ENCODE data around the gene PPTC7.
"Not testable (repeated sequence)": the region's sequence is repeated elsewhere in the genome, so short reads cannot be mapped to it uniquely, and the experiment has no call there.

The PPTC7 gene

DNA sequence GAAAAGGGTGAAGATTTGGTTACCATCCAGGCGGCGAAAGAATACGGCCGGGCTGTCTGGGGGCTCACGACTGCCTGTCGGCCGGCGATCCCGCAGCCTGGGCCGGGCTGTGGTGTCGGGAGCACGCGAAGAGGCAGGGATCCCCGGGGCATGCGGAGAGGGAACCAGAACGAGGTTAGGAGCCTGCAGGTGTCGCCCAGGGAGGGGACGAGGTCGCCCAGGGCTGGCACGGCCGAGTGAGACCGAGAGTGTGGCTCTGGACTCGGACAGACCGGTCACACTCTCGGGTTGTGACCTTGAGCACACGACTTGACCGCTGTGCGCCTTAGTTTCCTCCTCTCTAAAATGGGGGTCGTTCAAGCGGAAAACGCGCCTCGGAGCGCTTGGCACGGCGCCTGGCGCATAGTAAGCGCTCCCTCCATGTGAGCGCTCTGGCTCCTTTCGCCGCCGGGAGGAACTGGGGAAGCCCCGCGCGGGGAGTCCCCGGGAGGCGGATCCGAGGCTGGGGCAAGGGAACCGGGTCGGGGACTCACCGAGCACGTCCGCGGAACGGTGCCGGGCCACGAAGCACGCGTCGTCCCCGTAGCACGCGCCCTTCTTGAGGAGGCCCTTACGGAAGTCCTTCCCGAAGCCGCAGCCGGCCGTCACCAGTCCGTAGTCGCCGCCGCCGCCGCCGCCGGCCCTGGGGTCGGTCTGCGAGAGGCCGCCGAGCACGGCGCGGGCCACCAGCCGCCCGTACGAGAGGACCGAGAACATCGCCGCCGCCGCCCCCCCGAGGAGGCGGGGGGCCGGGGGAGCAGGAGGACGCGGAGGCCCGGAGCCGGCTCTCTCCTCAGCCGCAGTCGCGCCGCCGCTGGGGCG lies 612 bp downstream of the PPTC7 start:
- no peak for DNase-seq

DNA sequence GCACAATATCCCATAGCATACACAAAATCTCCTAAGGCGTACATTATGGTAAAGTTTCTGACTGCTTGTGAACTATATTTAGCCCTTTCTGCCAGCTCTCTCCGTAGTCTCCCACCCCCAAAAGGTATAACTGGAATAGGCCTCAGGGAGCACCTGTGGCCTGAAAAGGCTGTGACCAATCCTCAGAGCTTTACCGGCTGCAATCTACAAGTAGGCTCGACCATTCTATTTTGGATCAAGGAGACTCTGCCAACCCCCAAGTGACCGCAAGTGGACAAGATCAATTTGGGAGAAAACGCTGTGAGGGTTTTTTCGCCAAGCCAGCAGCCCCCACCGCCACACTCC lies 1.2 kb downstream of the PPTC7 start:
- no peak for DNase-seq

DNA sequence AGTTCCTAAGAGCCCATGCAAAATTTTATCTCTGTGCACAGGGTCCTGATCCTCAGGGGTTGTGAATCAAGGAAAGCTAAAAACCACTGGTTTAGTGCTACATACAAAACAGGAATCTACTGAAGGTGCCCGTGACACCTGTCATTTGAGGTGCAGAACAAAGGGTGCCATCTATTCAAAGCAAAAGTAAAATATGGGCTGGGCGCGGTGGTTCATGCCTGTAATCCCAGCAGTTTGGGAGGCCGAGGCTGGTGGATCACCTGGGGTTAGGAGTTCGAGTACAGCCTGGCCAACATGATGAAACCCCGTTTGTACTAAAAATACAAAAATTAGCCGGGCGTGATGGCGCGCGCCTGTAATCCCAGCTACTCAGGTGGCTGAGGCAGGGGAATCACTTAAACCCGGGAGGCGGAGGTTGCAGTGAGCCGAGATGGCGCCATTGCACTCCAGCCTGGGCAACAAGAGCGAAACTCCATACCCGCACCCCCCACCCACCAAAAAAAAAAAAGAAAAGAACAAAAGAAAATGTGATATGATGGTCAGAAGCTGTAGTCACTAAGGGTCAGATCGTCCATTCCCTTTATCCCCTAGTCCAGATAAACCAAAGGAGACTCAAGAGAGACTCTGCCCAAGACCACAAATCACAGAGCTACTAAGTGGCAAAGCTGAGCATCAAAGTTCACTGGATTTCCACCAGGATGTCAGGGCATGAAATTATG lies 3.4 kb downstream of the PPTC7 start:
- no peak for DNase-seq

DNA sequence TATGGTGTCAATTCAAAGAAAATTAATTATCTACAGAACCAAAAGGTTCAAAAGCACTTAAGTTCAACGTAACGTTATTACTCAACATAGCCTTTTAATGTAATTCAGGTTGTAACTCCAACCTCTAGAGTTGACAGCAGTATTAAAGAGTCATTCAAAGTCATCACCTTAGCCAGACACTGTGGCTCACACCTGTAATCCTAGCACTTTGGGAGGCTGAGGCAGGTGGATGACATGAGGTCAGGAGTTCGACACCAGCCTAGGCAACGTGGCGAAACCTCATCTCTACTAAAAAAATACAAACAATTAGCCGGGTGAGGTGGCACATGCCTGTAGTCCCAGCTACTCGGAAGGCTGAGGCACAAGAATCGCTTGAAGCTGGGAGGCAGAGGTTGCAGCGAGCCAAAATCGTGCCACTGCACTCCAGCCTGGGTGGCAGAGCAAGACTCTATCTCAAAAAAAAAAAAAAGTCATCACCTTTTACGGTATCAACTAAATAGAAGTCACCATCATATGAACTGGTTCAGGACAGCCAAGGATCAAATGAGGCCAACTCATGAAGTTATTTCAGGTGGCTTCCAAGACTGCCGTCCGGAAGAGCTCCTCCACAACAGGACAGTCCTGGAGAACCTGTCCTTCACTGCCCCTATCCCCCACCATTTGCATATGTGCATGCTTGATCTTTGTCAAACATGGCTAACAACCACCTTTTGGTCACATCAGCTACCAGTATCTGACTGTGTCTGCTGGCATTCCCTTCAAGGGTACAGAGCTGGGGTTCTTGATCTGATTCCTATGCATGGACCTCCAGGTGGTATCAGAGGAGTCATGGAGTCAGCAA lies 4.2 kb downstream of the PPTC7 start:
- DNase-seq = no peak

DNA sequence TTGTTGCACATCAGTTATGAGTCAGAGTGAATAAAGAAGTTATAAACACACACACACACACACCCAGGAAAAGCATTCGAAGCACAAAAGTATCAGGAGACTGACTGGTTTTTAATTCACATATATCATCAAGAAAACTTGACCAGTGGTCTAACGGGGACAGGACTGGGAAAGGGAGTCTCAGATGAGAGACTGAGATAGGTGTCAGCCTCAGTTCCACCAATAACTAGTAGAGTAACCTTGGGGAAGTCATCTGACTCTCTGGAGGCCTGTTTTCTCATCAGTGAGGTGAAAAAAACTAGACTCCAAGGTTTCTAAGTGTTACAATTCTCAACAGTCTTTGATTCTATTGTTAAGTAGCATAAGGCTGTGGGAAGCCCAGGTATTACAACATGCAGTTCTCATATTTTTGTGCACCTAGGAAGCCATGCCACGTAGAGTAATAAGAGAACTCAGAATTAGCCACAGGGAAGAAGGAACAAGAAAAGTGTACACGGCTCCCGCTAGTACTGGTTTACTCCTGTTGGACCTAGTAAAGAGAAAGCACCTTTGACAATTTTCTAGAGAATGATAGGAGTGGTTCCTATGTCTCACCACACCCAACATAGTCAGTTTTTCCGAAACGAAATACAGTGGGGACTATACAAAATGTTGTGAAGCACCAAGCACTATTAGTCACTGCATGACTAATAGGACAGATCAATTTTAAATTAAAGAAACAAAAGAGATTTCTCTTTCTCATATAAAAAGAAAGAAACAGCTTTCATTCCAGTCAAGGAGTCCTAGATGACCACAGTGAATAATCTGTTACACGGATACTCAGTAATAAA lies 5.0 kb downstream of the PPTC7 start:
- DNase-seq = no peak

DNA sequence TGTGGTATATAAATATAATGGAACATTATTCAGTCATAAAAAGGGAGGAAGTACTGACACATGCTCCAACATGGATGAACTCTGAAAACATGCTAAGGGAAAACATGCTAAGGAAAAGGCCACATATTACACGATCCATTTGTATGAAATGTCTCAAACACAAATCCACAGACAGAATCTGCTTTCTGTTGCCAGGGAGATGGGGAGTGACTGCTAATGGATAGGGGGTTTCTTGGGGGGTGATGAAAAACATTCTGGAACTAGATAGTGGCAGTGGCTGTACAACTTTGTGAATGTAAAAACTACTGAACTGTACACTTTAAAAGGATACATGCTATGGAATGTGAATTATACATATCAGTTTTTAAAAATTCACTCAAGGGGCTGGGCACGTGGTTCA lies 6.6 kb downstream of the PPTC7 start:
- no peak for DNase-seq

DNA sequence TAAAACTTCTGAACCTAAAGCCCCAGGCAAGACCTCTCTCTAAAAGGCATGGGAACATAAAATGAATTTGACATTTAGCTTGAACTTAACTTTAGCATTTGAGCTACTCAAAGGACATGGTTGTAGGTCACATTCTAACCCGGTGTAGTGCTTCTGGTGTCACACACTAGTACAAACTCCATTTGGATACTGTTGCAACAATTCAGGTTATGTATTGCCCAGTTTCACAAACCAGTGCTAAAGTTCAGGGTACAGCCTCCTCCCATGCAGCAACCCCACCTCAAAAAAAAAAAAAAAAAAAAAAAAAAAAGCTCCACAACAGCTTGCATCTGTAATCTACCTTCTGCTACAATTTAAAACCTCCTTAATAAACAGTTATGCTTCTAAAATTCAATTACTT lies 7.8 kb downstream of the PPTC7 start:
- DNase-seq = no peak

DNA sequence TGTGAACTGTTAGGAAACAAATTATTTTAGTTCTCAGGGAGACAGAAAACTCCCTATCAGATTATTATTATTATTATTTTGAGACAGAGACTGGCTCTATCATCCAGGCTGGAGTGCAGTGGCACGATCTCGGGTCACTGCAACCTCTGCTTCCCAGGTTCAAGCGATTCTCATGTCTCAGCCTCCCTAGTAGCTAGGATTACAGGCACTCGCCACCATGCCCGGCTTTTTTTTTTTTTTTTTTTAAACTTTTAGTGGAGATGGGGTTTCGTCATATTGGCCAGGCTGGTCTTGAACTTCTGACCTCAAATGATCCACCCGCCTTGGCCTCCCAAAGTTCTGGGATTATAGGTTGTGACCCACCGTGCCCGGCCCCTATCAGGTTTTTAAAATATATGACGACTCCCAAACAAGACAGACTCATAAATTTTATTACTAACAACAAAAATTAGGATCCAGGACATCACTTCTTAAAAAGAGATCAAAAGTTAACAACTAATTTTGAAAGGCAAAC lies 8.3 kb downstream of the PPTC7 start:
- DNase-seq = not testable (repeated sequence)

DNA sequence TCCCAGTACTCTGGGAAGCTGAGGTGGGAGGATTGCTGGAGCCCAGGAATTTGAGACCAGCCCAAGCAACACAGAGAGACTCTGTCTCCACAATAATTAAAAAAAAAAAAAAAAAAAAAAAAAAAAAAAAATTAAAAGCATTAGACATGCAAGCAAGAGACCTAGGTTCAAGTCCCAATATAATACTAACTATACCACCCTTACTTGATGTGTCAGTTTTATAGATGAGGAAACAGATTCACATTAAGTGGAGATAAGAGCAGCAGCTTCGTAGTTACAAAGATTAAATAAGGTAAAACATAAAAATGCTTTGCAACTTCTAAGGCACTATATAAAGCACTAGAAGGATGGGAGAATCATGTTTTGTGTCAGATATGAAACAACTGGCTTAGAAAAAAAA lies 9.1 kb downstream of the PPTC7 start:
- DNase-seq = no peak

DNA sequence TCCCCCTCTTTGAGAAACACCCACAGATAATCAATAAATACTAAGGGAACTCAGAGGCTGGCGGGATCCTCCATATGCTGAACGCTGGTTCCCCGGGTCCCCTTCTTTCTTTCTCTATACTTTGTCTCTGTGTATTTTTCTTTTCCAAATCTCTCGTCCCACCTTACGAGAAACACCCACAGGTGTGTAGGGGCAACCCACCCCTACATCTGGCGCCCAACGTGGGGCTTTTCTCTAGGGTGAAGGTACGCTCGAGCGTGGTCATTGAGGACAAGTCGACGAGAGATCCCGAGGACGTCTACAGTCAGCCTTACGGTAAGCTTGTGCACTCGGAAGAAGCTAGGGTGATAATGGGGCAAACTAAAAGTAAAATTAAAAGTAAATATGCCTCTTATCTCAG lies 12.3 kb downstream of the PPTC7 start:
- DNase-seq = not testable (repeated sequence)

DNA sequence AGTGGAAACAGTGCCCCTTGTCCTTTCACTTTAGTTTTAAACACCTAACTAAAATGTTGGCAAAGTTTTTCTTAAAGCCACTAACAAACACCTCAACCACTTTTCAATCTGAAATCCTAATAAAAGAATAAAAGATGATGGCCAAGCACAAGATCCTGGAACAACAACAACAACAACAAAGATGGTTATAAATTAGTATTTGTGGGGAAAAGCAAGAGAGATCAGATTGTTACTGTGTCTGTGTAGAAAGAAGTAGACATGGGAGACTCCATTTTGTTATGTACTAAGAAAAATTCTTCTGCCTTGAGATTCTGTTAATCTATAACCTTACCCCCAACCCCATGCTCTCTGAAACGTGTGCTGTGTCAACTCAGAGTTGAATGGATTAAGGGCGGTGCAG lies 13.3 kb downstream of the PPTC7 start:
- DNase-seq = not testable (repeated sequence)

DNA sequence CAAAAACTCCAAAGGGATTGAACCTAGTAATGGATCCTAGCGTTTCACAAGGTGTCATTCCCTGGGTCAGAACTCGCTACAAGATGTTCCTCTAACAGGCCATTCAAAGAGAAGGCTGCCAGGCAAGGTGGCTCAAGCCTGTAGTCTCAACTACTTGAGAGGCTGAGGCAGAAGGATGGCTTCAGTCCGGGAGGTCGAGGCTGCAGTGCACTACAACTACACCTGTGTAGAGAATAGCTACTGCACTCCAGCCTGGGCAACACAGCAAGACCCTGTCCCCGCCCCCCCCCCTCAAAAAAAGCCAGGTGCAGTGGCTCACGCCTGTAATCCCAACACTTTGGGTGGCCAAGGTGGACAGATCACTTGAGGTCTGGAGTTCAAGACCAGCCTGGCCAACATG lies 14.4 kb downstream of the PPTC7 start:
- no peak for DNase-seq

DNA sequence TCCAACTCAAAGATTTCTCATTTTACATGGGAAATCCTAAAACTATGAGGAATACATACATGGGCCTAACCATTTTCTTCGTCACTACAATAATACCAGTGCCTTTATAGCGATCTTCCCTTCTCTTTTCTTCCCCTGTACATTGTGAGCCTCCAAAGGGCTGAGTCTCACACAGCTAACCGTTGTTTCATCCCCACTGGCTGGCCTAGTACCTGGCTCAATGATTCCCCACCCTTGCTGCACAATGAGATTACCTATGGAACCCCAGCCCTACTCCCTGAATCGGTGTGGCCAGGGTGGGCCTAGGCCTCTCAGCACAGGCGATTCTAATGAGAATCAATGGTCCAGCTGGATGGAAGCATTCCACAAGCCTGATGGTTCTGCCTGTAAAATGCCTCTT lies 16.1 kb downstream of the PPTC7 start:
- no peak for DNase-seq

DNA sequence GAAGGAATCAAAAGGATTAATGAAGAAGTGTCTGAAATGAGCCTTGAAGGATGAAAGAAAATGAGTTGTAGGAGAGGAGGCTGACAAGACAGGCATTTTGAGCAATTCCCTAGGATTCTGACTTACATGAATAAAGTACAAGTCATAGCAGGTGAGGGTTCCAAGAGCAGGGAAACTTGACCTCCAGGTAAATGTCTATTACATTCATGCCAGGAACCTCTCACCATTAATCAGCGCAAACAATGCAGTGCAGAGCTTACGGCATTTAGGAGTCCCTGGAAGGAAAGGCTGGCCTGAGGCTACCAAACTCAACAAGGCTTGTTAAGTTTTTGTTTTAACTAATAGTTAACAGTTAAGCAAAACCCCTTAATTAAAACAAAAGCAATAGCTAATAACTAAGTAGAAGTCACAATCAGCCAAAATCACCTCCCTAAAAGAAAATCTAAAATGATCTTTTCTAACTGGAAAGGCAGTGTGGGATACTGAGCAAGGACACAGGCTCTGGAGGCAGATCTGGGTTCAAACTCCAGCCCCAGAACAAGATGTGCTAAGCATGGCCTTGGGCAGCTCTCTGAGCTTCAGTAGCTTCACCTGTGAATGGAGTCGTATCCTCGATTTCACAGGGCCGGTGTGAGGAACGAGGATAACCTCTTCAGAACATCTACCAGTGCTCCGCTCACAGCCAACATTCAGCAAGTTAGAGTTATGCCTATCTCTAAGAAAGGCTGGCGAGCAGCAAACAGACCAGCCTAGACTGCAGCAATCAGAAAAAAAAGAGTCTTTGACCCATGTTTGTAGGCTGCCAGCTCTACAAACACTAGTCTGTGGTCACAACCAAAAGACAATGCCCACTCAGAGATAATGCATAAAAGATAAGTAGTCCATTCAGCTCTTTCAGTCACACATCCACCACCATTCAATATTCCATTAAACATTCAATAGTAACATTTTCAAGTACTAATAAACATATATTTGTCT lies 16.9 kb downstream of the PPTC7 start:
- DNase-seq = no peak

DNA sequence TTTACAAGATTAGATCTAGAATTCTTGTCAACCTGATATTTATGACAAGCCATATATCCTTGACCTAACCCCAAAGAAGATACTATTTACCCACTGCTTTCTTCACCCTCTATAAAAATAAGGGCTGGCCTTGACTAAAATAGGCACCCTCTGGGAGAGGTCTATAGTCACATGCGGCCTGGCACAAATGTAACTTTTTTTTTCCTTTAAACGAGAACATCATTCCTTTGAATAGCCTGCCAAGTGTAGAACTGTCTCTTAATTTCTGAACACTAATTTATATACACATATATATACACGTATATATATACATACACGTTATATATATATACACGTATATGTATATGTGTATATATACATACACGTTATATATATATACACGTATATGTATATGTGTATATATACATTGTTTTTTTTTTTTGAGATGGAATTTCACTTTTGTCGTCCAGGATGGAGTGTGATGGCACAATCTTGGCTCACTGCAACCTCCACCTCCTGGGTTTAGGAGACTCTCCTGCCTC lies 18.6 kb downstream of the PPTC7 start:
- DNase-seq = no peak

DNA sequence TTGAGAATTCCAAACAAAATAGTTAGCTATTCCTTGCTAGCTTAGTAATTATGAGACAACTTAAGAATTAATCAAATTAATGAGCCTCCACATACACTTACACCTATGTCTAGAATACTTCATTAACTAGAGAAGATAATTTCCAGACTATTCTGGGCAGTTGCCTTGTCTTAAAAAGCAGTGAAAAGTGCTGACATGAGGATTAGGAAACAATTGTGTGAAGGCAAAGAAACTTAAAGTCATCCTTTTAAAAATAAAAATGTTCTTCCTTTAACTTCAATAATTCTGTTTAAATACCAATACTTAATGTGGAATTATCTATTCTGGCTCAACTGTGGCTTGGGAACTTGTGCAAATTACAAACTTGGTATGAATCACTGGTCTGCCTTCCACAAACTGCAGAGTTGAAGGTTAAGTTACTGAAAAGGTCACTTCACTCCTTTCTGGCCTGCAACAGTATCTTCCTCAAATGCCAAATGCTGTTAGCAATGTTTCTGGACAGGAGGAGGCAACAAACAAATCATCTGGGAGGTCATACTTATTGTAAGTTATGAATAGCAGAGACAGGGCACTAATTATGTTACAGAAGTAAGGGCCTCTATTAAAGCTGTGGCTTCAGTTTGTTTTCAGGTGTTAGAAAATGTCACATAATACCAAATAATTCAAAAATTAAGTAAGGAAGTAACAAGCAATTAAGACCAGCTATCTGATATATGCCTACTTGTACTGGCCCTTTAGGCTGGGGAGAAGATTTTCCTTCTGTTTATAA lies 19.2 kb downstream of the PPTC7 start:
- DNase-seq = no peak

DNA sequence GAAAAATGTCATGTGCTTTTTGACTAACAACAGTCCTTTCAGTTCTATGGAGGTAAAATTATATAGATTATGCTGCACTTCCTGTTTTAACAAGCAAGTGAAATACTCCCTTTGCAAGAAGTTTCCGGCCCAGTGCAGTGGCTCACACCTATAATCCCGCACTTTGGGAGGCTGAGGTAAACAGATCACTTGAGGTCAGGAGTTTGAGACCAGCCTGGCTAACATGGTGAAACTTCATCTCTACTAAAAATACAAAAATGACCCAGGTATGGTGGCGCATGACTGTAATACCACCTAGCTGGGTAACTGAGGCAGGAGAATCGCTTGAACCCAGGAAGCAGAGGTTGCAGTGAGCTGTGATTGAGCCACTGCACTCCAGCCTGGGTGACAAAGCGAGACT lies 20.7 kb downstream of the PPTC7 start:
- not testable (repeated sequence) for DNase-seq

DNA sequence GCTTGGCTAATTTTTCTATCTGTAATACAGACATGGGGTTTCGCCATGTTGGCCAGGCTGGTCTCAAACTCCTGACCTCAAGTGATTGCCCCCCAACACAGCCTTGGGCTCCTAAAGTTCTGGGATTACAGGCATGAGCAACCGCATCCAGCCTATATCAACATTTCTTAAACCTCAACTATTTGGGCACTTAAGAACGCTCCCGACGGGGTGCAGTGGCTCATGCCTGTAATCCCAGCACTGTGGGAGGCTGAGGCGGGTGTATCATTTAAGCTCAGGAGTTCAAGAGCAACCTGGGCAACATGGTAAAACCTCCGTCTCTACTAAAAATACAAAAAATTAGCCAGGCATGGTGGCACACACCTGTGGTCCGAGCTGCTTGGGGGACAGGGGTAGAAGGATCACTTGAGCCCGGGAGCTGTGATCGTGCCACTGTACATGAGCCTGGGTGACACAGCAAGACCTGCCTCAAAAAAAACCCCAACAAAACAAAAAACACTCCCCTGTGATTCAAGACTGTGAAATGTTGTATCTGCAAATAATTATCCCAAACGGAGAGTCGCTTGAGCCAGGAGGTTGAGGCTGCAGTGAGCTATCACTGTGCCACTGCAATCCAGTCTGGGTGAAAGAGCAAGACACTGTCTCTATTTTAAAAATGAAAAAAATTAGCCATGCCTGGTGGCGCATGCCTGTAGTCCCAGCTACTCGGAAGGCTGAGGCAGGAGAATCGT lies 21.5 kb downstream of the PPTC7 start:
- no peak for DNase-seq

DNA sequence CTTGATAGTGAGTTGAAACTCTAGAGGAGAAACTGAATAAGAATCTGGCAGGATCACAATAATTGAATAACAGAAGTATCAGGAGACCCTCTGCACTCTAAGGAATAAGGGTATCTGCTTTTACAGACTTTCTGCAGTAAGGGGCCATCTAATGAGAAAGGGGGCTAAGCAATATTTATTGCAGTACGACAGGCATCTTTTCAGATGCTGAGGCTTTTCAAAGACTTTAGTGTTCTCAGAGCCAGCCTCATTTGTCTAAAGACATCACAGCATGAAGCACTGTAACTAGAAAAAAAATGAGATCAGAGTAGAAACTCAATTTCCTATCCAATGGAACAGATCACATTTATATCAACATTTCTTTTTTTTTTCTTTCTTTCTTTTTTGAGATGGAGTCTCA lies 22.2 kb downstream of the PPTC7 start:
- DNase-seq = no peak
